HepG2 (cell line): Measurements from ENCODE around the gene PTCD2. TPM values are rescaled to one million over a fixed set of nuclear protein-coding genes. Genes with fewer than 3 reads are reported as not detected.

Experiments used
- ATAC-seq: fragments of 200-7000 bp; cut with Tn5 transposase; 3 replicates; pipeline ENCODE4 v1.9.1; 2020; ENCODE audit warnings: mild to moderate bottlenecking, moderate library complexity
- BruUV-seq: library from RNA; stranded (reverse); fragments of 400-500 nt; replicated peaks from 2 replicates; lab custom pipeline; 2021; lab: Mats Ljungman, UMichigan
- CTCF ChIA-PET: fragments of 300-600 bp; formaldehyde crosslinking; extraction: SDS; loops from one replicate; lab custom pipeline; 2021; ENCODE audit warnings: low total read pairs, inconsistent platforms, low intra/inter-chr PET ratio; lab: Yijun Ruan, JAX
- POLR2A ChIA-PET: fragments of 350-600 bp; sonication (Branson Sonifier 250); formaldehyde crosslinking; loops from one replicate; lab custom pipeline; 2020; ENCODE audit warnings: antibody characterized with exemption, inconsistent platforms; lab: Yijun Ruan, JAX
- DNase-seq: peaks from one replicate; pipeline ENCODE4 v3.0.0-alpha.2; 2015; ENCODE audit warnings: low spot score
- FAIRE-seq: peaks from 3 replicates; lab custom pipeline; 2011; peaks lifted over from hg19 to GRCh38; lab: Jason Lieb, UNC
- H2AFZ ChIP-seq: one replicate; pipeline ENCODE4 v1.6.1; 2011; ENCODE audit warnings: low read length, inconsistent platforms
- H3K27ac ChIP-seq: fragments of 300-600 bp; 3 replicates; pipeline ENCODE4 v1.8.0; 2011; ENCODE audit warnings: mixed run types, mild to moderate bottlenecking, mixed read lengths, low read length, inconsistent platforms; ENCODE audit not compliant: insufficient read depth; ENCODE audit errors: extremely low read length
- H3K27me3 ChIP-seq, 2 experiments: fragments of 200-600 bp in 1 of 2; 2 replicates in 1 of 2; 3 replicates in 1 of 2; pipeline versions ENCODE4 v1.6.0 to v1.8.0; 2011; ENCODE audit warnings: low read length in 2 of 2, mild to moderate bottlenecking in 2 of 2, moderate library complexity in 2 of 2, inconsistent platforms in 1 of 2; ENCODE audit not compliant: insufficient read depth in 2 of 2, control insufficient read depth in 1 of 2
- H3K36me3 ChIP-seq, 2 experiments: fragments of 200-600 bp in 1 of 2; replicated peaks in 1 of 2; 2 replicates in 1 of 2; 3 replicates in 1 of 2; pipeline versions ENCODE4 v1.5.1 to v1.8.0; 2011; ENCODE audit warnings: low read length in 2 of 2, inconsistent platforms in 1 of 2; ENCODE audit not compliant: insufficient read depth in 2 of 2, control insufficient read depth in 1 of 2
- H3K4me1 ChIP-seq: 2 replicates; pipeline ENCODE4 v1.5.1; 2012; ENCODE audit warnings: low read length, inconsistent platforms; ENCODE audit not compliant: insufficient read depth
- H3K4me2 ChIP-seq: 2 replicates; pipeline ENCODE4 v1.6.0; 2011; ENCODE audit warnings: low read depth, low read length, inconsistent platforms
- H3K4me3 ChIP-seq, 3 experiments: fragments of 200-600 bp in 1 of 3; sonication (generic), shearing (Covaris generic) in 1 of 3; replicated peaks in 1 of 3; 2 replicates each; pipeline ENCODE4 v1.5.1; 2011 to 2016; ENCODE audit warnings: low read length in 3 of 3, inconsistent platforms in 2 of 3, low read depth in 2 of 3, mild to moderate bottlenecking in 2 of 3, control low read depth in 1 of 3, mixed read lengths in 1 of 3; ENCODE audit not compliant: insufficient read depth in 1 of 3
- H3K79me2 ChIP-seq: one replicate; pipeline ENCODE4 v1.6.1; 2011; ENCODE audit warnings: low read length, inconsistent platforms; ENCODE audit not compliant: insufficient read depth
- H3K9ac ChIP-seq: 2 replicates; pipeline ENCODE4 v1.6.0; 2011; ENCODE audit warnings: mild to moderate bottlenecking, low read depth, low read length, inconsistent platforms; ENCODE audit not compliant: insufficient read depth
- H3K9me3 ChIP-seq: 2 replicates; pipeline ENCODE4 v1.5.1; 2012; ENCODE audit warnings: mild to moderate bottlenecking, low read length
- H4K20me1 ChIP-seq: 2 replicates; pipeline ENCODE4 v1.6.0; 2011; ENCODE audit warnings: inconsistent platforms, mild to moderate bottlenecking, low read length, moderate library complexity; ENCODE audit not compliant: insufficient read depth
- BHLHE40 ChIP-seq: IDR thresholded peaks from 2 replicates; pipeline ENCODE4 v1.6.1; 2011; ENCODE audit warnings: low read length, improper control_type of control experiment
- ESRRA ChIP-seq: sonication (generic); formaldehyde crosslinking; IDR thresholded peaks from 2 replicates; pipeline ENCODE4 v1.5.1; 2020; ENCODE audit warnings: mild to moderate bottlenecking, low read depth, missing genetic modification reagents
- FOXO1 ChIP-seq: sonication (generic); formaldehyde crosslinking; IDR thresholded peaks from 2 replicates; pipeline ENCODE4 v1.4.0; 2020; ENCODE audit warnings: missing genetic modification reagents
- FOXP4 ChIP-seq: sonication (generic); formaldehyde crosslinking; IDR thresholded peaks from 2 replicates; pipeline ENCODE4 v1.4.0; 2020; ENCODE audit warnings: missing genetic modification reagents
- JUNB ChIP-seq: sonication (generic); formaldehyde crosslinking; IDR thresholded peaks from 2 replicates; pipeline ENCODE4 v1.8.0; 2022; ENCODE audit warnings: missing genetic modification reagents, mild to moderate bottlenecking, borderline replicate concordance
- MBD4 ChIP-seq: IDR thresholded peaks from 2 replicates; pipeline ENCODE4 v1.6.1; 2012; ENCODE audit warnings: low read length, inconsistent platforms, borderline replicate concordance
- MIXL1 ChIP-seq: IDR thresholded peaks from 2 replicates; pipeline ENCODE4 v1.6.1; 2016
- MYC ChIP-seq: sonication (generic); formaldehyde crosslinking; IDR thresholded peaks from 2 replicates; pipeline ENCODE4 v1.9.0; 2021; ENCODE audit warnings: missing genetic modification reagents, borderline replicate concordance
- NR3C1 ChIP-seq: sonication (generic); formaldehyde crosslinking; IDR thresholded peaks from 2 replicates; pipeline ENCODE4 v1.4.0; 2020; ENCODE audit warnings: missing genetic modification reagents
- PLSCR1 ChIP-seq: sonication (generic); formaldehyde crosslinking; IDR thresholded peaks from 2 replicates; pipeline ENCODE4 v1.5.0; 2020; ENCODE audit warnings: missing genetic modification reagents, mild to moderate bottlenecking, borderline replicate concordance
- RNF219 ChIP-seq: sonication (generic); formaldehyde crosslinking; IDR thresholded peaks from 2 replicates; pipeline ENCODE4 v1.5.0; 2020; ENCODE audit warnings: mild to moderate bottlenecking, missing genetic modification reagents
- SOX5 ChIP-seq: IDR thresholded peaks from 2 replicates; pipeline ENCODE4 v1.6.1; 2016; ENCODE audit warnings: borderline replicate concordance
- TRIM24 ChIP-seq: sonication (generic); formaldehyde crosslinking; IDR thresholded peaks from 2 replicates; pipeline ENCODE4 v1.8.0; 2022; ENCODE audit warnings: mild to moderate bottlenecking, missing genetic modification reagents
- ZNF709 ChIP-seq: sonication (generic); formaldehyde crosslinking; IDR thresholded peaks from 2 replicates; pipeline ENCODE4 v1.5.0; 2020; ENCODE audit warnings: mild to moderate bottlenecking, missing genetic modification reagents
- ZNF772 ChIP-seq: sonication (generic); formaldehyde crosslinking; IDR thresholded peaks from 2 replicates; pipeline ENCODE4 v1.5.0; 2020; ENCODE audit warnings: mild to moderate bottlenecking, missing genetic modification reagents
- WGBS: methylation state at CpG from one replicate; pipeline ENCODE4 v1.1.6; 2017; ENCODE audit warnings: low lambda C conversion rate; 5-methylcytosine and 5-hydroxymethylcytosine counted together
- in situ Hi-C: cut with HindIII; loops from 2 replicates; pipeline ENCODE4 v1.10.0; 2017; ENCODE audit warnings: low pct_unique_long_range_greater_than_20kb; ENCODE audit not compliant: extremely low pct_ligation_motif_present
- intact Hi-C: fragments of 100-400 bp; cut with micrococcal nuclease; formaldehyde crosslinking; loops from one replicate; pipeline ENCODE4 v1.10.0; 2022; ENCODE audit not compliant: unreplicated experiment
- polyA plus RNA-seq, 8 experiments: library from polyadenylated mRNA; depleted of rRNA in 3 of 8; stranded (reverse) in 7 of 8; unstranded in 1 of 8; fragments of >200 nt; fragmentation: Illumina TruSeq in 4 of 8; extraction: Trizol in 4 of 8; gene quantifications; 2 replicates each; pipeline versions ENCODE4 v1.2.1 to v1.2.3, GENCODE V29; 2011 to 2016; ENCODE audit warnings: low read depth in 4 of 8, missing spikeins in 1 of 8, mixed read lengths in 1 of 8; ENCODE audit not compliant: insufficient read depth in 1 of 8
- total RNA-seq, 5 experiments: library from RNA; depleted of rRNA; stranded (reverse); fragments of >200 nt; fragmentation: Illumina TruSeq; extraction: Trizol; gene quantifications; 2 replicates each; pipeline ENCODE4 v1.2.3, GENCODE V29; 2016; ENCODE audit warnings: low read depth in 1 of 5

The PTCD2 gene
- total and polyA plus RNA-seq, 2 of the 13 experiments (the other 11 are each of a cell fraction or from before 2014, with no cell fraction given), result 5.3 to 6.4 TPM

DNA sequence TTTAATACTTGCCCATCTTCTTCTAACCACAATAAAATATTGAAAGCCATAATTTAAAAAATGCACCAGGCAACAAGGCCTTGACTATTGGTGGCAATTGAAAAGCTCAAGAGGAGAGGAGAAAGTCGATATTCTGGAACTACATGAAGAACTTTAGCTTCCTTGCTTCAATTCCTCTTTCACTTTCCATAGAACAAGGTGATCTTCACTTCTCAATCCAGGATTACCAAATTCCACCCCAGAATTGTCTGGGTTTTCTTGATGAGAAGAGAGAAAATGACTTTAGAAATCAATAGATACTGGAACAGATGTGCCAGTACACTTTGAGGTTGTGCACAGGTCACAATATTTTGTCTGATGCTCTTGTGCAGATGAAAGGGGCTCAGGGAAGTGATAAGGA is 52.2 kb downstream of the PTCD2 start:
- no peaks in the 10 kb centered on the region; a peak in 1 of 5 replicates for H3K36me3 ChIP-seq
- H3K4me2 ChIP-seq, result no peak overlapping the region
- H2AFZ ChIP-seq, result no peak overlapping the region
- no peaks in the 10 kb centered on the region for H3K79me2 ChIP-seq
- H3K4me3 ChIP-seq, result no peak overlapping the region
- H3K27me3 ChIP-seq, result 0 out of 5 replicates have a peak, but pooled peaks cover 0 to 2% of the 10 kb centered on the region in 2 experiments
- no peak overlapping the region for H3K27ac ChIP-seq
- BruUV-seq, result no TSS peak
- H3K9me3 ChIP-seq, result no peaks in the 10 kb centered on the region
- H4K20me1 ChIP-seq, result no peaks in the 10 kb centered on the region
- POLR2A ChIA-PET, result no interaction called here
- no peak overlapping the region for H3K9ac ChIP-seq
- ATAC-seq (no peak), DNase-seq (no peak), FAIRE-seq (no peak)
- CTCF ChIA-PET, result no interaction called here
- no peaks in the 10 kb centered on the region for H3K4me1 ChIP-seq
- in situ Hi-C loops (no loop called here), intact Hi-C loops (no loop called here)
- 0% methylated on average over 1 of the region's 1 CpG for WGBS
- TF ChIP-seq ZNF772 (no peak), ESRRA (CRISPR knock-in tag) (no peak), MBD4 (no peak), NR3C1 (no peak), BHLHE40 (no peak), MYC (no peak), PLSCR1 (CRISPR knock-in tag) (no peak), FOXO1 (CRISPR knock-in tag) (no peak), FOXP4 (CRISPR knock-in tag) (no peak), RNF219 (CRISPR knock-in tag) (no peak), ZNF709 (CRISPR knock-in tag) (no peak), TRIM24 (no peak), SOX5 (CRISPR knock-in tag) (no peak), MIXL1 (no peak), JUNB (CRISPR knock-in tag) (no peak)
